ENCODE results near the gene LIG4. TPM values are rescaled to one million over a fixed set of nuclear protein-coding genes. Genes with fewer than 3 reads are reported as not detected.

LIG4 gene
- total RNA-seq, 2 donors from 2014 or later = 7.2 to 9.8 TPM

GRCh38 chr13:108227651-108228272 is 12.4 kb upstream of the LIG4 start:
- Histone ChIP-seq H3K36me3 (no peaks in the 10 kb centered on the region), H3K27ac (no peak overlapping the region), H3K27me3 (no peaks in the 10 kb centered on the region), H3K4me1 (no peaks in the 10 kb centered on the region), H3K9me3 (no peaks in the 10 kb centered on the region), H3K4me3 (no peak overlapping the region), H3K9ac (ENCODE audit: low read depth in 2 of 2, low read length in 2 of 2) (no peak overlapping the region)
- DNase-seq = peak; percentile 27
- TF ChIP-seq, protein P1, sequence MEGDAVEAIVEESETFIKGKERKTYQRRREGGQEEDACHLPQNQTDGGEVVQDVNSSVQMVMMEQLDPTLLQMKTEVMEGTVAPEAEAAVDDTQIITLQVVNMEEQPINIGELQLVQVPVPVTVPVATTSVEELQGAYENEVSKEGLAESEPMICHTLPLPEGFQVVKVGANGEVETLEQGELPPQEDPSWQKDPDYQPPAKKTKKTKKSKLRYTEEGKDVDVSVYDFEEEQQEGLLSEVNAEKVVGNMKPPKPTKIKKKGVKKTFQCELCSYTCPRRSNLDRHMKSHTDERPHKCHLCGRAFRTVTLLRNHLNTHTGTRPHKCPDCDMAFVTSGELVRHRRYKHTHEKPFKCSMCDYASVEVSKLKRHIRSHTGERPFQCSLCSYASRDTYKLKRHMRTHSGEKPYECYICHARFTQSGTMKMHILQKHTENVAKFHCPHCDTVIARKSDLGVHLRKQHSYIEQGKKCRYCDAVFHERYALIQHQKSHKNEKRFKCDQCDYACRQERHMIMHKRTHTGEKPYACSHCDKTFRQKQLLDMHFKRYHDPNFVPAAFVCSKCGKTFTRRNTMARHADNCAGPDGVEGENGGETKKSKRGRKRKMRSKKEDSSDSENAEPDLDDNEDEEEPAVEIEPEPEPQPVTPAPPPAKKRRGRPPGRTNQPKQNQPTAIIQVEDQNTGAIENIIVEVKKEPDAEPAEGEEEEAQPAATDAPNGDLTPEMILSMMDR (IDR thresholded peaks at IDR 0.05) = peak; percentile 87
- intact Hi-C loops (cut with DNase I) = no loop called here

DNA sequence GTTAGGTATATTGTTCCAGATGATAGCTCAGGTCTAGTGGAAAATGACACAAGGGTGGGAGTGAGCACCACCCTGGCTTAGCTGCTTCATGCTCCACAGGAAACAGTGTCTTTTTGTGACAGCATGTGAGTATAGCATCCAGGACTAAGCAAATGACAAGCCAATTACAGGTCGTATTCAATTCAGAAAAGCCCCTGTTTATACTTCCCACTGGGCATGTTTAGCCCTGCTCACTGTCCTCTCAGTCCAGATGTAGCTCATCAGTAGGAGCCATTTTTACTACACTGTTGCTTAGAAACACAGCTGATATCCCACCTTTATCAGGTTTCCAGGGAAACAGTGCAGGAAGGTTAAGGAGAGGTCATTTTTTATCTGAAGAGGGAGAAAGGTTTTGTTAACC is 10.8 kb upstream of the LIG4 start:
- no peaks in the 10 kb centered on the region for H3K27me3 ChIP-seq
- H3K4me1 ChIP-seq = no peaks in the 10 kb centered on the region
- H3K27ac ChIP-seq = no peak overlapping the region
- no peak overlapping the region for H3K4me3 ChIP-seq
- intact Hi-C loops (cut with DNase I) = no loop called here
- H3K9me3 ChIP-seq = no peaks in the 10 kb centered on the region
- no peak overlapping the region for H3K9ac ChIP-seq (ENCODE audit: low read depth in 2 of 2, low read length in 2 of 2)
- TF ChIP-seq, protein P1 (IDR thresholded peaks at IDR 0.05) = no peak
- DNase-seq = no peak
- H3K36me3 ChIP-seq = no peaks in the 10 kb centered on the region

DNA sequence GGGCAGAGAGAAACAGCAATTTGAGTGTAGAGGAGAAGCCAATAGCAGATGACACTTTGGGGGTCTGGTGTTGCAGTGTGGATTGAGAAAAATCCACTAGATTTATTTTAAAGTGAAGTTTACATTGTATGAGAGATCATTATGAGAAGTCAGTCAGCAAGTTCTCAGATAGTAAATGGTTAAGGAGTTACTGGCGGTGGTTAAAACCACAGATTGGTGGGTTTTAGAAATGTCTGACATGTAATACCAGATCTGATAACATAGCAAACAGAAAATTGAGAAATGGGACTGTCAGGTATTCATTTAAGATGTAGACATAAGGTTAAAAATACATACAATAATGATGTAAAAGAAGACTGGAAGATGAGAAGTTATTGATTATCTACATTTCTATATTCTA is 10.1 kb upstream of the LIG4 start:
- no peak for DNase-seq
- intact Hi-C loops (cut with DNase I) = no loop called here

GRCh38 chr13:108223687-108224503 is 8.6 kb upstream of the LIG4 start:
- Histone ChIP-seq H3K9me3 (no peaks in the 10 kb centered on the region), H3K27me3 (no peaks in the 10 kb centered on the region), H3K4me3 (no peak overlapping the region), H3K9ac (ENCODE audit: low read depth in 2 of 2, low read length in 2 of 2) (no peak overlapping the region), H3K4me1 (peaks cover 6% of the 10 kb centered on the region), H3K27ac (no peak overlapping the region), H3K36me3 (no peaks in the 10 kb centered on the region)
- intact Hi-C loops (cut with DNase I) = no loop called here
- no peak for DNase-seq
- TF ChIP-seq, protein P1 (IDR thresholded peaks at IDR 0.05) = no peak

More for the DNA sequence above, 10.1 kb upstream of the LIG4 start:
- H3K9ac ChIP-seq (ENCODE audit: low read depth in 2 of 2, low read length in 2 of 2) = no peak overlapping the region
- TF ChIP-seq, protein P1 (IDR thresholded peaks at IDR 0.05) = no peak
- H3K27me3 ChIP-seq = no peaks in the 10 kb centered on the region
- H3K4me3 ChIP-seq = no peak overlapping the region
- H3K9me3 ChIP-seq = no peaks in the 10 kb centered on the region
- no peaks in the 10 kb centered on the region for H3K36me3 ChIP-seq
- peaks cover 2% of the 10 kb centered on the region for H3K4me1 ChIP-seq
- H3K27ac ChIP-seq = no peak overlapping the region

GRCh38 chr13:108220041-108220440 is 4.7 kb upstream of the LIG4 start:
- Histone ChIP-seq H3K9me3 (no peaks in the 10 kb centered on the region), H3K27me3 (no peaks in the 10 kb centered on the region), H3K36me3 (no peaks in the 10 kb centered on the region), H3K4me3 (peak overlapping the region; percentile 90), H3K27ac (peak overlapping the region; percentile 11), H3K9ac (ENCODE audit: low read depth in 2 of 2, low read length in 2 of 2) (no peak overlapping the region), H3K4me1 (peaks cover 6% of the 10 kb centered on the region)
- TF ChIP-seq, protein P1 (IDR thresholded peaks at IDR 0.05) = no peak
- intact Hi-C loops (cut with DNase I) = no loop called here
- DNase-seq = peak; percentile 74
